ENCODE results near the gene KRTAP10-4.

GRCh38 chr21:44535963-44536362, 37.6 kb upstream of the KRTAP10-4 start:
- TF ChIP-seq CTCF (IDR thresholded peaks at IDR 0.05) (no peak), EP300 (IDR thresholded peaks at IDR 0.05; ENCODE audit: borderline replicate concordance in 1 of 2, low read depth in 1 of 2, low read length in 1 of 2) (no peak), USF2 (IDR thresholded peaks at IDR 0.05; ENCODE audit: borderline replicate concordance, low read depth, low read length) (no peak), ZBTB33 (IDR thresholded peaks at IDR 0.05; ENCODE audit: borderline replicate concordance, low read depth) (no peak), NRF1 (IDR thresholded peaks at IDR 0.05; ENCODE audit: low read depth, low read length) (no peak), MEF2A (IDR thresholded peaks at IDR 0.05; ENCODE audit: borderline replicate concordance, low read depth) (no peak), ELF1 (IDR thresholded peaks at IDR 0.05) (no peak), RFX5 (IDR thresholded peaks at IDR 0.05; ENCODE audit: low read length) (no peak), SIN3A (IDR thresholded peaks at IDR 0.05; ENCODE audit: borderline replicate concordance, low read depth, low read length) (no peak), CHD2 (IDR thresholded peaks at IDR 0.05; ENCODE audit: low read length, partially characterized antibody) (no peak), EZH2phosphoT487 (IDR thresholded peaks at IDR 0.05; ENCODE audit: borderline replicate concordance, low read depth) (no peak), SMC3 (IDR thresholded peaks at IDR 0.05; ENCODE audit: low read depth, low read length) (no peak), TAF1 (IDR thresholded peaks at IDR 0.05; ENCODE audit: borderline replicate concordance, low read depth, low read length) (no peak), POLR2AphosphoS5 (IDR thresholded peaks at IDR 0.05; ENCODE audit: low read depth, low read length) (no peak)
